ENCODE measurements around the gene ARHGAP40.

ARHGAP40 gene

GRCh38 chr20:38692436-38693411 is 91.1 kb downstream of the ARHGAP40 start:
- peak; percentile 76 for DNase-seq

DNA sequence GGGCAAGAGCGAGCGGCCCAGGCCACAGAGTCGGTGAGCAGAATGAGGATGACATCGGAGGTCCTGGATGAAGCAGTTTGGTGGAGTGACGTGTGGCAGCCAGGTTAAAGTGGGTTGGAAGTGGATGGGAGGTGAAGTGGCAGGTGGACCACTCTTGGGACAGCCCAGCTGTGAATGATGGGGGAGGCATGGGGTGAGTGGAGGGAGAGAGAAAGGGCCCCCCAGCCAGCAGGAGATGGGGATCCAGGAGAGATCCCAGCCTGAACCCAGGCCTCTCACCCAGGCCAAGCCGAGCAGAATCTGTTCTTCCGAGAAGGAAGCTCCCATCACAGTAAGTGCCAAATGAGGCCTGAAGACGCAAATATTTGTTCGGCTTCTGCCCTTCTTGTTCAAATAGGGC is 95.7 kb downstream of the ARHGAP40 start:
- no peak for DNase-seq

DNA sequence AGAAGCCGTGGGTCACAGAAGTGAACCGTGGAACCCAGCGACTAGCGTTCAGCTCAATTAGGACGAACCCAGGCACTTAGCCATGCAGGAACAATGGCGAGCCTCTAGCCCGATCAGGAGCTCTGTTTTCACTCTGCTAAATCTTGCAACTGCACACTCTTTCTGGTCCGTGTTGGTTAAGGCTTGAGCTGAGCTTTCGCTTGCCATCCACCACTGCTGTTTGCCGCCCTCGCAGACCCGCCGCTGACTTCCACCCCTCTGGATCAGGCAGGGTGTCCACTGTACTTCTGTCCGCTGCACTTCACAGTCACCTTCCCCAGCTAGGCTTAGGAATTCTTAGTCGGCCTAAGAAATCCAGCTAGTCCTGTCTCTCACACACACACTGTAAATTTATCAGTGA is 96.9 kb downstream of the ARHGAP40 start:
- DNase-seq: no peak

DNA sequence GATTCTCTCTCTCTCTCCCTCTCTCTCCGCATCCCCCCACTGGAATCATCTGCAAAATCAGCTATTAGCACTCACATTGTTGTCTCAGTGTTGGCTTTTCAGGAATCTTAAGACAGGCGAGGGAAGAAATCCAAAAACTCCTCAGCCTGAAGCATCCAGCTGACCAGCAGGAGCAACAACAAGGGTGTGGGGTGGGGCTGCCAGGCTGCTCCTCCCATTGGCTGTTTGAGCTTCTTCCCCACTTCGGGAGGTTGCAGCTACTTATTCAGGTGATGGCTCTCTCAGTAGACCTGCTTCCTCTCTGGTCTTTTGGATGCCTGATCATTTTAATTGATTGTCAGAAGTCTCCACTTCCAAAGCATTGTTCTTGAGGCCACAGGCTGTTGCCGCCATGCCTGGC is 98.5 kb downstream of the ARHGAP40 start:
- DNase-seq: no peak

Measured in midbrain (tissue), 1 donor.